ENCODE measurements around the gene RAB3IP.

The RAB3IP gene

DNA sequence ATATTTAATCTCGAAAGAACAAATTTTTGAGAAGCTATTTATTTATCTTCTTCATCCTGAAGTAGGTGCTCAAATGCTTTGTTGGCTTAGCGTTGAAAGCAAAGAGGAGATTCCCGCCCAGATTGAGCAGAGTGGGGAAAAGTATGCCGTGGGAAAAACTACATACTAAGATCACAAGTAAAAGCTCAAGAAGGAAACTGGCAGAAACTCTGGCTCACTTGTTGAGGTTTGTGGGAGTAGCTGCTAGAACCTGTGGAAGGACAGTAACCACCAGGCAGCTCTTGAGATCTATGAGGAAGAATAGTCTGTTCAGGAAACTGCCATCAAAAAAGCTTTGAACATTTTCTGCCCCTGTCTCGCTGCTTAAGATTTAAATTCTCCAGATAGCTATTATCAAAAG is 90.2 kb downstream of the RAB3IP start:
- Histone ChIP-seq H3K4me3 (ENCODE audit: insufficient read depth, low read depth, low read length, poor library complexity, severe bottlenecking) (no peak overlapping the region), H3K36me3 (ENCODE audit: control insufficient read depth, insufficient read depth, low read length) (no peaks in the 10 kb centered on the region), H3K4me1 (ENCODE audit: control insufficient read depth, insufficient read depth, low read length, poor library complexity, severe bottlenecking) (no peaks in the 10 kb centered on the region), H3K27ac (ENCODE audit: insufficient read depth, low read length, poor library complexity, severe bottlenecking) (no peak overlapping the region), H3K27me3 (replicated peaks; ENCODE audit: control insufficient read depth, insufficient read depth, low read length, poor library complexity, severe bottlenecking) (no peaks in the 10 kb centered on the region), H3K9me3 (ENCODE audit: control insufficient read depth, low read length) (no peaks in the 10 kb centered on the region)
- DNase-seq: no peak

GRCh38 chr12:69833696-69834095 is 95.0 kb downstream of the RAB3IP start:
- Histone ChIP-seq H3K4me3 (ENCODE audit: insufficient read depth, low read depth, low read length, poor library complexity, severe bottlenecking) (no peak overlapping the region), H3K9me3 (ENCODE audit: control insufficient read depth, low read length) (no peaks in the 10 kb centered on the region), H3K27ac (ENCODE audit: insufficient read depth, low read length, poor library complexity, severe bottlenecking) (no peak overlapping the region), H3K4me1 (ENCODE audit: control insufficient read depth, insufficient read depth, low read length, poor library complexity, severe bottlenecking) (no peaks in the 10 kb centered on the region), H3K27me3 (replicated peaks; ENCODE audit: control insufficient read depth, insufficient read depth, low read length, poor library complexity, severe bottlenecking) (no peaks in the 10 kb centered on the region), H3K36me3 (ENCODE audit: control insufficient read depth, insufficient read depth, low read length) (no peaks in the 10 kb centered on the region)
- no peak for DNase-seq

DNA sequence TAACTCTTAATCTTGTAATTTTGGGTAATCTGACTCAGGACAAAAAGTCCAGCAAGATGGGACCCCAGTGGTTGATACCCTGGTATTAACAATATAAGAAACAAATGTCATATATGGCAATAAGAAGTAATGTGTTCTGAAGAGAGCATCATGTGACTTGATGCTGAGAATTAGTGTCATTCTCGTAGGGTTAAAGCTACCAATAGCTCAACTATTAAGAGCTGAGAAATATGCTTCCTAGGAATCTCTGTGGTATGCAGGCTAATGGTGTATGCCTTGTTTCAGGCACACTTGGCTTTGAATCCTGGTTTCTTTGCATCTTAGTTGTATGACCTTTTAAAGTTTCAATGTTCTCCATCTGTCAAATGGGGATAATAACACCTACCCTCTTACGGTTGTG is 95.5 kb downstream of the RAB3IP start:
- Histone ChIP-seq H3K4me1 (ENCODE audit: control insufficient read depth, insufficient read depth, low read length, poor library complexity, severe bottlenecking) (no peaks in the 10 kb centered on the region), H3K4me3 (ENCODE audit: insufficient read depth, low read depth, low read length, poor library complexity, severe bottlenecking) (no peak overlapping the region), H3K27me3 (replicated peaks; ENCODE audit: control insufficient read depth, insufficient read depth, low read length, poor library complexity, severe bottlenecking) (no peaks in the 10 kb centered on the region), H3K36me3 (ENCODE audit: control insufficient read depth, insufficient read depth, low read length) (no peaks in the 10 kb centered on the region), H3K9me3 (ENCODE audit: control insufficient read depth, low read length) (no peaks in the 10 kb centered on the region), H3K27ac (ENCODE audit: insufficient read depth, low read length, poor library complexity, severe bottlenecking) (no peak overlapping the region)
- no peak for DNase-seq

DNA sequence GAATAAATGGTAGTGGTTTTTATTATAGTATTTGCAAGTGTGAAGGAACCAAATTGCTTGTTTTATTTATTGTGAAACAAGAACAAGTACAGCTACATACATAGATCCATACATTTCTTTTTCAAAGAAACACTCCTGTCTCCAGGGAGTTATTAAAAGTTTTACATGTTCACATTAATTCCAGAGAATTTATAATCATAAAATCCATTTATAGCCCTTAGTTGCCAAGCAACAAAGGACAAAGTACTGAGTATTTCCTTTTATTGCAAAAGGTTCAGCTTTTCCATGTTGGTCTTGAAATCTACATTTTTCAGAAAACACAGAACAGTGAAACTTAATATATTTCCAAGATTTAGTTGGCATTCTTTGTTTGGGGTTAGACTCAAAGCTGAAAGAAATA is 95.9 kb downstream of the RAB3IP start:
- DNase-seq: no peak
- H3K4me1 ChIP-seq (ENCODE audit: control insufficient read depth, insufficient read depth, low read length, poor library complexity, severe bottlenecking): no peaks in the 10 kb centered on the region
- no peaks in the 10 kb centered on the region for H3K36me3 ChIP-seq (ENCODE audit: control insufficient read depth, insufficient read depth, low read length)
- H3K9me3 ChIP-seq (ENCODE audit: control insufficient read depth, low read length): no peaks in the 10 kb centered on the region
- no peak overlapping the region for H3K4me3 ChIP-seq (ENCODE audit: insufficient read depth, low read depth, low read length, poor library complexity, severe bottlenecking)
- H3K27ac ChIP-seq (ENCODE audit: insufficient read depth, low read length, poor library complexity, severe bottlenecking): no peak overlapping the region
- no peaks in the 10 kb centered on the region for H3K27me3 ChIP-seq (replicated peaks; ENCODE audit: control insufficient read depth, insufficient read depth, low read length, poor library complexity, severe bottlenecking)

DNA sequence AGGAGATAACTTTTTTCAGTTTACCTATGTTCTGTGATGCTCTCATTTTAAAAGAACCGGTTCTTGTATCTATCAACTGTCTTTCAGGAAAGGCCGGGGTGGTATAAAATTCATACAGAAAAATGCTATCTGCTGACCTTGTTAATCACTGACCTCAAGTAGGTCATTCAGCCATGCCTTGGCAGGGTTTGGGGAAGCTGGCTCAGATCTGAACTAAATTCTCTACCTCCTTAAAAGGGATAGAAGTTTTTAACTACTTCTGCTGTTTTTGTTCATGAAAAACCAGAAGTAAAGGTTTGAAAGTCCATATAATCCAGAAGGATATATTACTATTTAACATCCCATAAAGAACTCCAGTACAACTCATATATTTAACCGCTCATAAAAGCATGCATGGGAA is 96.4 kb downstream of the RAB3IP start:
- no peaks in the 10 kb centered on the region for H3K4me1 ChIP-seq (ENCODE audit: control insufficient read depth, insufficient read depth, low read length, poor library complexity, severe bottlenecking)
- no peaks in the 10 kb centered on the region for H3K9me3 ChIP-seq (ENCODE audit: control insufficient read depth, low read length)
- DNase-seq: no peak
- no peaks in the 10 kb centered on the region for H3K27me3 ChIP-seq (replicated peaks; ENCODE audit: control insufficient read depth, insufficient read depth, low read length, poor library complexity, severe bottlenecking)
- H3K36me3 ChIP-seq (ENCODE audit: control insufficient read depth, insufficient read depth, low read length): no peaks in the 10 kb centered on the region
- no peak overlapping the region for H3K4me3 ChIP-seq (ENCODE audit: insufficient read depth, low read depth, low read length, poor library complexity, severe bottlenecking)
- no peak overlapping the region for H3K27ac ChIP-seq (ENCODE audit: insufficient read depth, low read length, poor library complexity, severe bottlenecking)

DNA sequence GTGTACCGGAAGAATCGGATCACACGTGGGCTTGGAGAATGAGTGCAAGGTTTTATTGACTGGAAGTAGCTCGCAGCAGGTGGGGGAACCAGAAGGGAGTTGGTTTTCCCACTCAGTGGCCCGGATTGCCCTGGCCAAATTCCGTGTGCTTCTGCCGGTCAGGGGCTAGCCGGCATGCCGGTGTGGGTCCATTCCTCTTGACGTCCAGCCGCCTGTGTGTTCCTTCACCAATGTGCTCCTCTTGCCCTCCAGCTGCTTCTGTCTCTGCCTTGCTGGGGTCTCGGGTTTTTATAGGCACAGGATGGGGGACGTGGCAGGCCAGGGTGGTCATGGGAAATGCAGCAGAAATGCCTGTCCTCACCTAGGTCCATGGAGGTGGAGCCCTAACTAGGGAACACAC is 97.4 kb downstream of the RAB3IP start:
- Histone ChIP-seq H3K27ac (ENCODE audit: insufficient read depth, low read length, poor library complexity, severe bottlenecking) (no peak overlapping the region), H3K4me3 (ENCODE audit: insufficient read depth, low read depth, low read length, poor library complexity, severe bottlenecking) (no peak overlapping the region), H3K4me1 (ENCODE audit: control insufficient read depth, insufficient read depth, low read length, poor library complexity, severe bottlenecking) (no peaks in the 10 kb centered on the region), H3K9me3 (ENCODE audit: control insufficient read depth, low read length) (no peaks in the 10 kb centered on the region), H3K27me3 (replicated peaks; ENCODE audit: control insufficient read depth, insufficient read depth, low read length, poor library complexity, severe bottlenecking) (no peaks in the 10 kb centered on the region), H3K36me3 (ENCODE audit: control insufficient read depth, insufficient read depth, low read length) (no peaks in the 10 kb centered on the region)
- no peak for DNase-seq

GRCh38 chr12:69837191-69837590 is 98.5 kb downstream of the RAB3IP start:
- Histone ChIP-seq H3K27me3 (replicated peaks; ENCODE audit: control insufficient read depth, insufficient read depth, low read length, poor library complexity, severe bottlenecking) (no peaks in the 10 kb centered on the region), H3K36me3 (ENCODE audit: control insufficient read depth, insufficient read depth, low read length) (no peaks in the 10 kb centered on the region), H3K4me3 (ENCODE audit: insufficient read depth, low read depth, low read length, poor library complexity, severe bottlenecking) (no peak overlapping the region), H3K27ac (ENCODE audit: insufficient read depth, low read length, poor library complexity, severe bottlenecking) (no peak overlapping the region), H3K9me3 (ENCODE audit: control insufficient read depth, low read length) (no peaks in the 10 kb centered on the region), H3K4me1 (ENCODE audit: control insufficient read depth, insufficient read depth, low read length, poor library complexity, severe bottlenecking) (no peaks in the 10 kb centered on the region)
- no peak for DNase-seq

DNA sequence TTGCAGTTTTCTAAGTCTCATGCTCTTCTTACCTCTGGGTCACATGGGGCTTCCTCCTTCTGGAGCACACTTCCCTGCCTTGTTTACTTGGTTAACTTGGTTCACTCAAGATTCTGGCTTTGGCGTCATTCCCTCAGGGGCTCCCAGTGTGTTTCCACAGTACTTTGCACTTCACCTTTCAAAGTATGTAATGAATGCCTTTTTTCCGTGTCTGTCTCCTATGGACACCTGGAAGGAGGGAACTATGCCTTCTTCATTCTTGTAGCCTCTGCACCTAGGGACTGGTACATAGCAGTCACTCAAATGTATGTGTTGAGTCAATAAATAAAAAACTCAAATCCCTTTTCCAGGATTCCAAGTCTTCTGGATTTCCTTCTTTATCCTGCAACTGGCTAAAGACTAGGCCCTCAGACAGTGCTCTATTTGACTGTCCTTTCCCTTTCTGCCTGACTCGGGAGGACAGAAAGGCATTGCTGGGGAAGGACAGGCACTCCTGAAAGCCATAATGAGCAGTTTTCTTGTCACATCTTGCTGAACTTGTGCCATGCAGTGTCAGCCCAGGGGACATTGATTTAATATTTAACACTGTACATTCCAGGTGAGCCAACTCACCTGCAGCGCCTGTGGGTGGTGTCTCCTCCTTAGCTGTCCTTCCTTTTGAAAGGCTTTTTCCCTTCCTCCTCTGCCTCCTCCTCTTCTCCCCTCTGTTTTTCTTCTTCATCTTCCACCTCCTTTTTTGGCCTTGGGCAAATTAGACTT is 99.2 kb downstream of the RAB3IP start:
- Histone ChIP-seq H3K9me3 (ENCODE audit: control insufficient read depth, low read length) (no peaks in the 10 kb centered on the region), H3K36me3 (ENCODE audit: control insufficient read depth, insufficient read depth, low read length) (no peaks in the 10 kb centered on the region), H3K4me1 (ENCODE audit: control insufficient read depth, insufficient read depth, low read length, poor library complexity, severe bottlenecking) (no peaks in the 10 kb centered on the region), H3K27me3 (replicated peaks; ENCODE audit: control insufficient read depth, insufficient read depth, low read length, poor library complexity, severe bottlenecking) (no peaks in the 10 kb centered on the region), H3K4me3 (ENCODE audit: insufficient read depth, low read depth, low read length, poor library complexity, severe bottlenecking) (no peak overlapping the region), H3K27ac (ENCODE audit: insufficient read depth, low read length, poor library complexity, severe bottlenecking) (no peak overlapping the region)
- DNase-seq: no peak

DNA sequence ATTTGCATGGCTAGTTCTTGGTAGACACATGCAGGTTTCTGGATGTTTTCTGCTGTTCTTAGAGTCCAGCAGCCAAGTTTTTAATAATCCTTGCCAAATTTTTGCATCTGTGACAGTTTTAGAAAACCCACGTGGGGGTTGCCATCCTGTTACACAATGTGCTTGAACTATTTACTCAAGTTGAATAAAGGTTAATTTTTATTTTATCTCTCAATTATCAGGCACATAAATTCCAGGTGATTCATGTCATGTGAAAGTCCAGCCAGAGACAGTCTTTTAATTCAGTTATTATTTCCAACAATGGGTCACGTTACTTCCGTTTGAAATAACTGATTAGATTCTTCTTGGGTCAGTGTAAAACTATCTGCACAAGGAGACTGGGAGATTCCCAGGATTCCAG is 102.1 kb downstream of the RAB3IP start:
- no peak for DNase-seq
- no peaks in the 10 kb centered on the region for H3K4me1 ChIP-seq (ENCODE audit: control insufficient read depth, insufficient read depth, low read length, poor library complexity, severe bottlenecking)
- no peaks in the 10 kb centered on the region for H3K9me3 ChIP-seq (ENCODE audit: control insufficient read depth, low read length)
- no peak overlapping the region for H3K27ac ChIP-seq (ENCODE audit: insufficient read depth, low read length, poor library complexity, severe bottlenecking)
- no peaks in the 10 kb centered on the region for H3K27me3 ChIP-seq (replicated peaks; ENCODE audit: control insufficient read depth, insufficient read depth, low read length, poor library complexity, severe bottlenecking)
- H3K36me3 ChIP-seq (ENCODE audit: control insufficient read depth, insufficient read depth, low read length): no peaks in the 10 kb centered on the region
- H3K4me3 ChIP-seq (ENCODE audit: insufficient read depth, low read depth, low read length, poor library complexity, severe bottlenecking): no peak overlapping the region

DNA sequence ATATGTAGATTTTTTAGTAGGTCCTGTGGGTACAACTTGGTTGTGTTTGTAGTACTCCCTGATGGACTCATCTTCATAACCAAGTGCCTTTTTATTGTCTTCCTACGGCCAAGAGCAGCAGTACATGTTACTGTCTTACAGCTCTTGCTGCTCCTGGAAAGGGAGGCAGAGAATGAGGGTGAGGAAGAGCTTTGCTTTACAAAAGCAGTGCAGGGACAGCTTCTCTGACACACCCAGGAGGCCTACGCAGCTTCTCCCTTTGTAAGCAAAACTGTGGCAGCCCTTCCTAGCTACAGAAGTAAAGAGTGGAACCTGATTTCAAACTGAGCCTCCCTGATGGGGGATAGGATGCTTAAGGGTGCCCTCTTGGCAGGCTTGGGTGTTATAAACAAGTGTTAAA is 104.9 kb downstream of the RAB3IP start:
- H3K27me3 ChIP-seq (replicated peaks; ENCODE audit: control insufficient read depth, insufficient read depth, low read length, poor library complexity, severe bottlenecking): no peaks in the 10 kb centered on the region

More for the DNA sequence above, 104.9 kb downstream of the RAB3IP start:
- Histone ChIP-seq H3K4me1 (ENCODE audit: control insufficient read depth, insufficient read depth, low read length, poor library complexity, severe bottlenecking) (no peaks in the 10 kb centered on the region), H3K27ac (ENCODE audit: insufficient read depth, low read length, poor library complexity, severe bottlenecking) (no peak overlapping the region), H3K36me3 (ENCODE audit: control insufficient read depth, insufficient read depth, low read length) (no peaks in the 10 kb centered on the region), H3K4me3 (ENCODE audit: insufficient read depth, low read depth, low read length, poor library complexity, severe bottlenecking) (no peak overlapping the region), H3K9me3 (ENCODE audit: control insufficient read depth, low read length) (no peaks in the 10 kb centered on the region)
- DNase-seq: no peak
